PFSK-1 (cell line): ENCODE data around the gene CCDC7.

ENCODE experiments used
- POLR2AphosphoS5 ChIP-seq: IDR thresholded peaks from 2 replicates; pipeline ENCODE4 v1.6.1; 2012; ENCODE audit warnings: low read depth, mild to moderate bottlenecking, control low read depth, low read length, moderate library complexity
- REST ChIP-seq, 2 experiments: IDR thresholded peaks; 2 replicates each; pipeline versions ENCODE4 v1.6.1 to v1.8.0; 2011 to 2012; ENCODE audit warnings: low read depth in 2 of 2, low read length in 2 of 2, control low read depth in 1 of 2, inconsistent platforms in 1 of 2, mild to moderate bottlenecking in 1 of 2, moderate library complexity in 1 of 2; ENCODE audit not compliant: insufficient read depth in 1 of 2

DNA sequence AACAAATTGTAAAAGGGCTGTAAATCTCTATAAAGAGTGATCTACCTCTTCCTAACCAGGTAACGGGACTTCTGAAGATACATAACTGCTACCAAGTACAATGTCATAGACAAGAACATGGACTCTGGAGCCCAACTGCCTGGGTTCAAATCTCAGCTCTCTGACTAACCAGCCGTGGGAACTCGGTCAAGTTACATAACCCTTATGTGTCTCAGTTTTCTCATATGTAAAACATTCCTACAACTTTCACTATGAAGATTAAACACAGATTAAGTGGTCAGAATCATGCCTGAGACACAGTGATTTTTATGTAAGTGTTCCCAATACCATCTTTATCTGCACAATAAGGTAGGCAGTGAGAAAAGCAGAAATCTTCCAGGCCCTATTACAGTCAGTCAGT, 459.5 kb downstream of the CCDC7 start:
- TF ChIP-seq POLR2AphosphoS5 (no peak), REST (IDR thresholded peaks at IDR 0.05; ENCODE audit: insufficient read depth in 1 of 2, low read depth in 2 of 2, low read length in 2 of 2) (no peak)
